IMR-90 (cell line): ENCODE data around the gene ALG11.

Experiments
- BHLHE40 ChIP-seq: fragments of 150-350 bp; IDR thresholded peaks from 2 replicates; pipeline ENCODE4 v1.6.1; 2016; ENCODE audit warnings: mild to moderate bottlenecking, low read depth, low read length
- CEBPB ChIP-seq: IDR thresholded peaks from 2 replicates; pipeline ENCODE4 v1.6.1; 2012; ENCODE audit warnings: low read depth, low read length, improper control_type of control experiment
- CHD1 ChIP-seq: IDR thresholded peaks from 2 replicates; pipeline ENCODE4 v1.6.1; 2012; ENCODE audit warnings: low read depth, low read length, improper control_type of control experiment
- FOS ChIP-seq: fragments of 150-350 bp; IDR thresholded peaks from 2 replicates; pipeline ENCODE4 v1.6.1; 2016; ENCODE audit warnings: low read depth, low read length
- MXI1 ChIP-seq: IDR thresholded peaks from 2 replicates; pipeline ENCODE4 v1.6.1; 2012; ENCODE audit warnings: low read depth, mild to moderate bottlenecking, low read length, moderate library complexity, borderline replicate concordance
- NFE2L2 ChIP-seq: fragments of 150-350 bp; IDR thresholded peaks from 2 replicates; pipeline ENCODE4 v1.6.1; 2016; ENCODE audit warnings: low read depth, mild to moderate bottlenecking, low read length
- POLR2A ChIP-seq: IDR thresholded peaks from 2 replicates; pipeline ENCODE4 v1.6.1; 2012; ENCODE audit warnings: mild to moderate bottlenecking, low read depth, low read length
- RAD21 ChIP-seq: IDR thresholded peaks from 2 replicates; pipeline ENCODE4 v1.6.1; 2012; ENCODE audit warnings: low read length, improper control_type of control experiment
- RFX5 ChIP-seq: IDR thresholded peaks from 2 replicates; pipeline ENCODE4 v1.8.0; 2012; ENCODE audit warnings: low read depth, mild to moderate bottlenecking, low read length, moderate library complexity
- SMC3 ChIP-seq: fragments of 150-350 bp; IDR thresholded peaks from 2 replicates; pipeline ENCODE4 v1.6.1; 2016; ENCODE audit warnings: low read depth, mild to moderate bottlenecking, antibody characterized with exemption, low read length, moderate library complexity
- TF ChIP-seq, protein P1 (sequence below): conservative IDR thresholded peaks from 2 replicates; pipeline ENCODE4 v1.5.1; 2012; ENCODE audit warnings: mild to moderate bottlenecking, low read depth, low read length, improper control_type of control experiment
- TF ChIP-seq, protein P2 (sequence below): fragments of 150-350 bp; IDR thresholded peaks from 2 replicates; pipeline ENCODE4 v1.6.1; 2017; ENCODE audit warnings: mild to moderate bottlenecking, antibody characterized with exemption, low read length, low read depth
- TF ChIP-seq, protein P3 (sequence below): fragments of 150-350 bp; IDR thresholded peaks from 2 replicates; pipeline ENCODE4 v1.6.1; 2016; ENCODE audit warnings: low read depth, mild to moderate bottlenecking, low read length, moderate library complexity, borderline replicate concordance

DNA sequence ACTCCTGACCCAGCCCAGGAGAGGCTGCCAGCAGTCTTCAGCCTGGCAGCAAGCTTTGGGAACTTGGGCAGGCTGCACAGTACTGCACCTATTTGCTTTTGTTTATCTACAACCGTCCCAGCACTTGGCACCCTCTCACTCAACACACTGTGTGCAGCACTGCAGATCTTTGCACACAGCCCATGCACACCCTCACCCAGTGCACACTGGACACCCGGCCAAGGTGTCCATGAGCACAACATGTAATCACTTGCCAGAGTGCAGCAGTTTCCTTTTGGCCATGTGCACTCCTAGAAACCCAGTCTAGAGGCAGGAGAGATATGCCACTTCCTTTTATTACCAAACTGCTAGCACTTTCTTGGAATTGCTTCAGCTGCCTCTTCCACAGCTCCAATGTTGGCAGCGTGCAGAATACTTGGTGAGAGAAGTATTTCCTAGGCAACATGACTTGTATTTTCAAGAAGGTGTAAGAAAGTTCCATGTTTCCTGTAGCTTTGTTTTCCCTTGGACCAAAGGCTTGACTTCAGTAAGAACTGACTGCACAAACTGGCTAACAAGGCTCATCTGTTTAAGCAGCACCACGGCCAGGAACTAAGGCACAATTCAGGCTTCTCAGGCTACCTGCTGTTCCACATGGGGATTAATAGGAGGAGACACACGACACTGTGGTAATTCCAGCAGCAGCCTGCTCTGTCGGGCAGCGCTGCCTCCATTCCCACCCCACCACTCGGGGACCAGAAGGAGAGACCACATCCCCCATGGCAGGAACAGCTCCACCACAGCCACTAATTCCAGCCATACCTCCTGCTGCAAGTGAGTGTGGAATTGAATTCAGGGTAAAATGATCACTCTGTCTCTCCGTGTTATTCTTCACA lies 16.3 kb upstream of the ALG11 start:
- TF ChIP-seq, protein P1, sequence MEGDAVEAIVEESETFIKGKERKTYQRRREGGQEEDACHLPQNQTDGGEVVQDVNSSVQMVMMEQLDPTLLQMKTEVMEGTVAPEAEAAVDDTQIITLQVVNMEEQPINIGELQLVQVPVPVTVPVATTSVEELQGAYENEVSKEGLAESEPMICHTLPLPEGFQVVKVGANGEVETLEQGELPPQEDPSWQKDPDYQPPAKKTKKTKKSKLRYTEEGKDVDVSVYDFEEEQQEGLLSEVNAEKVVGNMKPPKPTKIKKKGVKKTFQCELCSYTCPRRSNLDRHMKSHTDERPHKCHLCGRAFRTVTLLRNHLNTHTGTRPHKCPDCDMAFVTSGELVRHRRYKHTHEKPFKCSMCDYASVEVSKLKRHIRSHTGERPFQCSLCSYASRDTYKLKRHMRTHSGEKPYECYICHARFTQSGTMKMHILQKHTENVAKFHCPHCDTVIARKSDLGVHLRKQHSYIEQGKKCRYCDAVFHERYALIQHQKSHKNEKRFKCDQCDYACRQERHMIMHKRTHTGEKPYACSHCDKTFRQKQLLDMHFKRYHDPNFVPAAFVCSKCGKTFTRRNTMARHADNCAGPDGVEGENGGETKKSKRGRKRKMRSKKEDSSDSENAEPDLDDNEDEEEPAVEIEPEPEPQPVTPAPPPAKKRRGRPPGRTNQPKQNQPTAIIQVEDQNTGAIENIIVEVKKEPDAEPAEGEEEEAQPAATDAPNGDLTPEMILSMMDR, result no peak
- TF ChIP-seq CHD1 (no peak), POLR2A (no peak), FOS (no peak), SMC3 (no peak), RAD21 (no peak), RFX5 (no peak), MXI1 (no peak), CEBPB (no peak), BHLHE40 (no peak), NFE2L2 (no peak)
- TF ChIP-seq, protein P2, sequence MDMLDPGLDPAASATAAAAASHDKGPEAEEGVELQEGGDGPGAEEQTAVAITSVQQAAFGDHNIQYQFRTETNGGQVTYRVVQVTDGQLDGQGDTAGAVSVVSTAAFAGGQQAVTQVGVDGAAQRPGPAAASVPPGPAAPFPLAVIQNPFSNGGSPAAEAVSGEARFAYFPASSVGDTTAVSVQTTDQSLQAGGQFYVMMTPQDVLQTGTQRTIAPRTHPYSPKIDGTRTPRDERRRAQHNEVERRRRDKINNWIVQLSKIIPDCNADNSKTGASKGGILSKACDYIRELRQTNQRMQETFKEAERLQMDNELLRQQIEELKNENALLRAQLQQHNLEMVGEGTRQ, result no peak
- TF ChIP-seq, protein P3, sequence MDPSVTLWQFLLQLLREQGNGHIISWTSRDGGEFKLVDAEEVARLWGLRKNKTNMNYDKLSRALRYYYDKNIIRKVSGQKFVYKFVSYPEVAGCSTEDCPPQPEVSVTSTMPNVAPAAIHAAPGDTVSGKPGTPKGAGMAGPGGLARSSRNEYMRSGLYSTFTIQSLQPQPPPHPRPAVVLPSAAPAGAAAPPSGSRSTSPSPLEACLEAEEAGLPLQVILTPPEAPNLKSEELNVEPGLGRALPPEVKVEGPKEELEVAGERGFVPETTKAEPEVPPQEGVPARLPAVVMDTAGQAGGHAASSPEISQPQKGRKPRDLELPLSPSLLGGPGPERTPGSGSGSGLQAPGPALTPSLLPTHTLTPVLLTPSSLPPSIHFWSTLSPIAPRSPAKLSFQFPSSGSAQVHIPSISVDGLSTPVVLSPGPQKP, result no peak
